Smooth muscle cell (in vitro differentiated cells): ENCODE data around the gene LGALS14. TPM values are rescaled to one million over a fixed set of nuclear protein-coding genes. Genes with fewer than 3 reads are reported as not detected.
"Not testable (repeated sequence)": the region's sequence is repeated elsewhere in the genome, so short reads cannot be mapped to it uniquely, and the experiment has no call there.

ENCODE experiments used
- DNase-seq: peaks from one replicate; lab custom pipeline; 2025; ENCODE audit not compliant: unreplicated experiment; lab: John Stamatoyannopoulos, UW
- H2AFZ ChIP-seq: fragments of 200-600 bp; sonication (generic); 2 replicates; pipeline ENCODE4 v1.6.0; 2016; ENCODE audit warnings: antibody characterized with exemption, low read depth, mild to moderate bottlenecking
- H3F3A ChIP-seq: fragments of 200-600 bp; sonication (generic); 2 replicates; pipeline ENCODE4 v1.6.0; 2017; ENCODE audit warnings: antibody characterized with exemption, low read depth
- H3K27ac ChIP-seq: fragments of 200-600 bp; sonication (generic); 2 replicates; pipeline ENCODE4 v1.5.1; 2016; ENCODE audit warnings: low read depth, mild to moderate bottlenecking
- H3K27me3 ChIP-seq: fragments of 200-600 bp; sonication (generic); 2 replicates; pipeline ENCODE4 v1.6.1; 2016; ENCODE audit warnings: low read depth, mild to moderate bottlenecking
- H3K36me3 ChIP-seq: fragments of 200-600 bp; sonication (generic); 2 replicates; pipeline ENCODE4 v1.5.1; 2016; ENCODE audit warnings: low read depth
- H3K4me1 ChIP-seq: fragments of 200-600 bp; sonication (generic); 2 replicates; pipeline ENCODE4 v1.5.1; 2016; ENCODE audit warnings: low read depth
- H3K4me2 ChIP-seq: fragments of 200-600 bp; sonication (generic); 2 replicates; pipeline ENCODE4 v1.6.0; 2016; ENCODE audit warnings: mild to moderate bottlenecking
- H3K4me3 ChIP-seq: fragments of 200-600 bp; sonication (generic); 2 replicates; pipeline ENCODE4 v1.5.1; 2016; ENCODE audit warnings: mild to moderate bottlenecking
- H3K79me2 ChIP-seq: fragments of 200-600 bp; sonication (generic); 2 replicates; pipeline ENCODE4 v1.6.0; 2016; ENCODE audit warnings: low read depth, mild to moderate bottlenecking
- H3K9ac ChIP-seq: fragments of 200-600 bp; sonication (generic); 2 replicates; pipeline ENCODE4 v1.6.0; 2016; ENCODE audit warnings: low read depth
- H3K9me3 ChIP-seq: fragments of 200-600 bp; sonication (generic); replicated peaks from 2 replicates; pipeline ENCODE4 v1.5.1; 2016; ENCODE audit warnings: low read depth
- H4K20me1 ChIP-seq: fragments of 200-600 bp; sonication (generic); 2 replicates; pipeline ENCODE4 v1.6.0; 2016; ENCODE audit warnings: low read depth
- WGBS: methylation state at CpG from one replicate; pipeline ENCODE4 v1.1.7; 2016; ENCODE audit warnings: low lambda C conversion rate; 5-methylcytosine and 5-hydroxymethylcytosine counted together
- polyA plus RNA-seq: library from polyadenylated mRNA; unstranded; fragments of >200 nt; fragmentation: Nextera tagmentation; extraction: Ambion mirVana; gene quantifications from 2 replicates; pipeline ENCODE4 v1.2.1, GENCODE V29; 2016
- total RNA-seq: library from RNA; depleted of rRNA; stranded (reverse); fragments of >200 nt; gene quantifications from 2 replicates; pipeline ENCODE4 v1.2.3, GENCODE V29; 2014
- TF ChIP-seq, protein P1 (sequence below): fragments of 200-600 bp; sonication (generic); IDR thresholded peaks from 2 replicates; pipeline ENCODE4 v1.5.1; 2017; ENCODE audit warnings: borderline replicate concordance, mild to moderate bottlenecking, antibody characterized with exemption; ENCODE audit not compliant: insufficient read depth, poor library complexity, severe bottlenecking

LGALS14 gene
- total and polyA plus RNA-seq, 2 experiments from 2014 or later, result not detected

DNA sequence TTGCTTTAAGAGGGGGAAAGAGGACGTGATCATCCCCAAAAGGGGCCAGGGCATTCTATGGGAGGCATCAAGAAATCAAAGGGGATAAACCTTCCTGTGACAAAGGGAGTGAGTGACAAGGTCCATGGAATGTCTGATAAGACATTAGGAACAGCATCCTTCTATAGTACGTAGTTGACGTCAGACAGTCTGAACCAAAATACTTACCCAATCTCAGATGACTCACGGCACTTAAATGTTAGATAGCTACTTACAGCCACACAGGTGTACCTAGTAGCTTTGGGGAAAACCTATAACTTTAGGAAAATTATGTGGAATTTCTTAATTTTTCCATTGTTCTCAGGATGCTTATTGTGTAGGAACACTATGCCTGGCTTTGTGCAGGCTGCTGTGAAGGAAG lies 43.6 kb upstream of the LGALS14 start:
- 73% methylated on average over 4 of the region's 4 CpGs for WGBS
- H3K79me2 ChIP-seq, result no peaks in the 10 kb centered on the region
- TF ChIP-seq, protein P1, sequence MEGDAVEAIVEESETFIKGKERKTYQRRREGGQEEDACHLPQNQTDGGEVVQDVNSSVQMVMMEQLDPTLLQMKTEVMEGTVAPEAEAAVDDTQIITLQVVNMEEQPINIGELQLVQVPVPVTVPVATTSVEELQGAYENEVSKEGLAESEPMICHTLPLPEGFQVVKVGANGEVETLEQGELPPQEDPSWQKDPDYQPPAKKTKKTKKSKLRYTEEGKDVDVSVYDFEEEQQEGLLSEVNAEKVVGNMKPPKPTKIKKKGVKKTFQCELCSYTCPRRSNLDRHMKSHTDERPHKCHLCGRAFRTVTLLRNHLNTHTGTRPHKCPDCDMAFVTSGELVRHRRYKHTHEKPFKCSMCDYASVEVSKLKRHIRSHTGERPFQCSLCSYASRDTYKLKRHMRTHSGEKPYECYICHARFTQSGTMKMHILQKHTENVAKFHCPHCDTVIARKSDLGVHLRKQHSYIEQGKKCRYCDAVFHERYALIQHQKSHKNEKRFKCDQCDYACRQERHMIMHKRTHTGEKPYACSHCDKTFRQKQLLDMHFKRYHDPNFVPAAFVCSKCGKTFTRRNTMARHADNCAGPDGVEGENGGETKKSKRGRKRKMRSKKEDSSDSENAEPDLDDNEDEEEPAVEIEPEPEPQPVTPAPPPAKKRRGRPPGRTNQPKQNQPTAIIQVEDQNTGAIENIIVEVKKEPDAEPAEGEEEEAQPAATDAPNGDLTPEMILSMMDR, result no peak
- H3K9me3 ChIP-seq, result no peaks in the 10 kb centered on the region
- no peaks in the 10 kb centered on the region for H3F3A ChIP-seq
- no peak overlapping the region for H3K4me3 ChIP-seq
- no peak overlapping the region for H3K27ac ChIP-seq
- no peak overlapping the region for H2AFZ ChIP-seq
- H3K9ac ChIP-seq, result no peak overlapping the region
- DNase-seq, result no peak
- H3K4me1 ChIP-seq, result no peaks in the 10 kb centered on the region
- no peaks in the 10 kb centered on the region for H4K20me1 ChIP-seq
- H3K27me3 ChIP-seq, result no peaks in the 10 kb centered on the region
- H3K36me3 ChIP-seq, result no peaks in the 10 kb centered on the region
- H3K4me2 ChIP-seq, result no peak overlapping the region

DNA sequence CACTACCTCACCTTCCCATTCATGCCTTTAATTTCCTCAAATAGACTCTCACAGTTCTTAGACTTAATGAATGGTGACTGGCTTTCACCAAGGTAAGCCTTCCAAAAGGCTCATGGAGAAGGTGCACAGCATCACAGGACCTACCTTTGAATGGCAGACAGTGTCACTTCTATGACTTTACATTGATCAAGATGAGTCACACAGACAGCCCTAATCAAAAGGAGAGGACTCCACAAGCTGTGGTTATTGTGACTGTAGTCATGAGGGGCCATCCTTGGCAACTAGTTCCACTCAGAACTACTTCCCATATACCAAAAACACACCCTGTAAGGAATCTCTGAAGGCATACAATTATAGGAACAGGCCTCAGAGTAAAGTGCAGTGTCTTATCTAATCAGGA lies 42.7 kb upstream of the LGALS14 start:
- H3K4me1 ChIP-seq, result no peaks in the 10 kb centered on the region
- H3K27ac ChIP-seq, result no peak overlapping the region
- H3K27me3 ChIP-seq, result no peaks in the 10 kb centered on the region
- DNase-seq, result no peak
- H3K36me3 ChIP-seq, result no peaks in the 10 kb centered on the region
- no peaks in the 10 kb centered on the region for H3K79me2 ChIP-seq
- no peaks in the 10 kb centered on the region for H3K9me3 ChIP-seq
- no peak overlapping the region for H2AFZ ChIP-seq
- H3K9ac ChIP-seq, result no peak overlapping the region
- H3F3A ChIP-seq, result no peaks in the 10 kb centered on the region
- H4K20me1 ChIP-seq, result no peaks in the 10 kb centered on the region
- no peak overlapping the region for H3K4me2 ChIP-seq
- TF ChIP-seq, protein P1, result no peak
- H3K4me3 ChIP-seq, result no peak overlapping the region

DNA sequence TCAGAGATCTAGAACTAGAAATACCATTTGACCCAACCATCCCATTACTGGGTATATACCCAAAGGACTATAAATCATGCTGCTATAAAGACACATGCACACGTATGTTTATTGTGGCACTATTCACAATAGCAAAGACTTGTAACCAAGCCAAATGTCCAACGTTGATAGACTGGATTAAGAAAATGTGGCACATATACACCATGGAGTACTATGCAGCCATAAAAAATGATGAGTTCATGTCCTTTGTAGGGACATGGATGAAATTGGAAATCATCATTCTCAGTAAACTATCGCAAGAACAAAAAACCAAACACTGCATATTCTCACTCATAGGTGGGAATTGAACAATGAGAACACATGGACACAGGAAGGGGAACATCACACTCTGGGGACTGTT lies 34.4 kb upstream of the LGALS14 start:
- not testable (repeated sequence) for H3F3A ChIP-seq, DNase-seq, H3K27ac ChIP-seq, H3K9me3 ChIP-seq, H3K36me3 ChIP-seq, H3K27me3 ChIP-seq, H3K4me3 ChIP-seq, H4K20me1 ChIP-seq, H2AFZ ChIP-seq, H3K9ac ChIP-seq, H3K4me2 ChIP-seq, H3K4me1 ChIP-seq, H3K79me2 ChIP-seq
- WGBS, result 79% methylated on average over 2 of the region's 3 CpGs

DNA sequence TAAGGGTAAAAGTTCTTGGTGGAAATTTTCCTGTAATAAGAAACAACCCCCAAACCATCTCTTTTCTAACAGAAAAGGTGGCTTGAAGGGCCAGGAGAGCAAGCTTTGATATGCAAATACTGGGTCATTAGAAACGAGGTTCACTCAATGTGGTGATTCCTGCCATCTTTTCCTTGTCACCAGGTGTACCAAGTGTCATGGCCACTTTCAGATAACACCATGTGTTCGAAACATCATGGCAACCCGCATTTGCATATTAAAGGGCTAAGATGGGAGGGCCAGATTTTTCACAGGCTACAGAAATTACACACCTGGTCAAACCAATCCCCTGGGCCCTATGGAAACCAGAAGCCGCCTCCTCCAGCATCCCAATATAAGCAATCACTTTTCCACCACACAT lies 33.3 kb upstream of the LGALS14 start:
- no peak overlapping the region for H3K4me2 ChIP-seq
- H3K4me3 ChIP-seq, result no peak overlapping the region
- H3K36me3 ChIP-seq, result no peaks in the 10 kb centered on the region
- 43% methylated on average over 4 of the region's 4 CpGs for WGBS
- no peaks in the 10 kb centered on the region for H3K27me3 ChIP-seq
- no peak overlapping the region for H2AFZ ChIP-seq
- H3K27ac ChIP-seq, result no peak overlapping the region
- no peaks in the 10 kb centered on the region for H3K4me1 ChIP-seq
- no peak overlapping the region for H3K9ac ChIP-seq
- DNase-seq, result no peak
- no peaks in the 10 kb centered on the region for H4K20me1 ChIP-seq
- TF ChIP-seq, protein P1, result no peak
- H3K9me3 ChIP-seq, result no peaks in the 10 kb centered on the region
- H3K79me2 ChIP-seq, result no peaks in the 10 kb centered on the region
- H3F3A ChIP-seq, result no peaks in the 10 kb centered on the region
